Muscle of arm (tissue), 12 donors: ENCODE results near the gene KRTAP9-8. TPM values are rescaled to one million over a fixed set of nuclear protein-coding genes. Genes with fewer than 3 reads are reported as not detected.
"Not testable (repeated sequence)": the region's sequence is repeated elsewhere in the genome, so short reads cannot be mapped to it uniquely, and the experiment has no call there.

Experiments
- DNase-seq: peaks from one replicate; pipeline ENCODE4 v3.0.0-alpha.2; 2013
- polyA plus RNA-seq, 12 donors: library from polyadenylated mRNA; unstranded; fragments of 120-200 nt; gene quantifications; one replicate each; pipeline ENCODE4 v1.2.1, GENCODE V29; 2013; ENCODE audit not compliant: insufficient read length in 12 of 12

Gene KRTAP9-8
- polyA plus RNA-seq, 12 donors: not detected

- DNase-seq: not testable (repeated sequence)
These were observed 17.8 kb downstream of the KRTAP9-8 start, which contains the start of gene KRTAP9-9 for GRCh38 chr17:41255381-41256290. TSS of gene KRTAP9-9 (plus strand) at chr17:41255384.

GRCh38 chr17:41256291-41256685 lies 18.5 kb downstream of the KRTAP9-8 start:
- no peak for DNase-seq

GRCh38 chr17:41258406-41258805 lies 20.6 kb downstream of the KRTAP9-8 start:
- no peak for DNase-seq

GRCh38 chr17:41263212-41263611 lies 25.4 kb downstream of the KRTAP9-8 start:
- no peak for DNase-seq

GRCh38 chr17:41264599-41264998 lies 26.8 kb downstream of the KRTAP9-8 start:
- no peak for DNase-seq

- DNase-seq: no peak
These were observed 27.3 kb downstream of the KRTAP9-8 start, which contains the start of gene KRTAP9-6 for GRCh38 chr17:41265078-41265477. TSS of gene KRTAP9-6 (plus strand) at chr17:41265378. CDS start at chr17:41265378, 0 bp downstream.

- DNase-seq: no peak
These were observed 29.9 kb downstream of the KRTAP9-8 start for GRCh38 chr17:41267711-41268110.

- not testable (repeated sequence) for DNase-seq
These were observed 33.5 kb downstream of the KRTAP9-8 start for GRCh38 chr17:41271323-41271722.

- DNase-seq: no peak
These were observed 34.1 kb downstream of the KRTAP9-8 start for GRCh38 chr17:41271858-41272257.

GRCh38 chr17:41275648-41276190 lies 37.9 kb downstream of the KRTAP9-8 start, which contains the start of gene KRTAP9-7:
TSS of gene KRTAP9-7 (plus strand) at chr17:41275698. CDS start at chr17:41275698, 0 bp downstream.
- DNase-seq: not testable (repeated sequence)

- DNase-seq: no peak
These were observed 40.6 kb downstream of the KRTAP9-8 start for GRCh38 chr17:41278176-41278955.

- no peak for DNase-seq
These were observed 46.2 kb downstream of the KRTAP9-8 start for GRCh38 chr17:41284043-41284442.

GRCh38 chr17:41284546-41284945 lies 46.7 kb downstream of the KRTAP9-8 start:
- DNase-seq: no peak

- DNase-seq: no peak
These were observed 49.3 kb downstream of the KRTAP9-8 start for GRCh38 chr17:41287050-41287449.

Other genes with a start within 250 kb of the KRTAP9-8 start
- not detected for gene KRTAP3-3, start 243.8 kb upstream of the KRTAP9-8 start, polyA plus RNA-seq
- gene KRTAP3-2, start 238.1 kb upstream of the KRTAP9-8 start, polyA plus RNA-seq: 1 to 10 TPM in 4 of 12 donors, under 1 TPM in 5, not detected in 3; 0.22 to 1.4 (median 0.86) TPM
- gene KRTAP3-1, start 228.9 kb upstream of the KRTAP9-8 start, polyA plus RNA-seq: not detected
- gene KRTAP1-5, start 210.8 kb upstream of the KRTAP9-8 start, polyA plus RNA-seq: not detected
- not detected for gene KRTAP1-4, start 207.8 kb upstream of the KRTAP9-8 start, polyA plus RNA-seq
- not detected for gene KRTAP1-3, start 203.1 kb upstream of the KRTAP9-8 start, polyA plus RNA-seq
- gene KRTAP1-1, start 196.5 kb upstream of the KRTAP9-8 start, polyA plus RNA-seq: not detected
- gene KRTAP2-1, start 190.7 kb upstream of the KRTAP9-8 start, polyA plus RNA-seq: not detected
- gene KRTAP2-2, start 182.8 kb upstream of the KRTAP9-8 start, polyA plus RNA-seq: not detected
- under 1 TPM in 2 of 12 donors, not detected in 10; 0.49 to 0.57 TPM for gene KRTAP2-3, start 177.9 kb upstream of the KRTAP9-8 start, polyA plus RNA-seq
- not detected for gene KRTAP2-4, start 172.1 kb upstream of the KRTAP9-8 start, polyA plus RNA-seq
- gene KRTAP4-7, start 153.8 kb upstream of the KRTAP9-8 start, polyA plus RNA-seq: not detected
- gene KRTAP4-8, start 139.9 kb upstream of the KRTAP9-8 start, polyA plus RNA-seq: not detected
- gene KRTAP4-16, start 135.8 kb upstream of the KRTAP9-8 start, polyA plus RNA-seq: not detected
- not detected for gene KRTAP4-9, start 132.6 kb upstream of the KRTAP9-8 start, polyA plus RNA-seq
- not detected for gene KRTAP4-11, start 119.6 kb upstream of the KRTAP9-8 start, polyA plus RNA-seq
- not detected for gene KRTAP4-12, start 113.8 kb upstream of the KRTAP9-8 start, polyA plus RNA-seq
- gene KRTAP4-6, start 97.5 kb upstream of the KRTAP9-8 start, polyA plus RNA-seq: not detected
- gene KRTAP4-5, start 88.2 kb upstream of the KRTAP9-8 start, polyA plus RNA-seq: not detected
- gene KRTAP4-4, start 77.3 kb upstream of the KRTAP9-8 start, polyA plus RNA-seq: not detected
- not detected for gene KRTAP4-3, start 69.8 kb upstream of the KRTAP9-8 start, polyA plus RNA-seq
- not detected for gene KRTAP4-2, start 59.8 kb upstream of the KRTAP9-8 start, polyA plus RNA-seq
- gene KRTAP4-1, start 53.1 kb upstream of the KRTAP9-8 start, polyA plus RNA-seq: not detected
- not detected for gene KRTAP9-1, start 48.1 kb upstream of the KRTAP9-8 start, polyA plus RNA-seq
- gene KRTAP9-2, start 11.4 kb upstream of the KRTAP9-8 start, polyA plus RNA-seq: not detected
- not detected for gene KRTAP9-3, start 5.5 kb upstream of the KRTAP9-8 start, polyA plus RNA-seq
- gene KRTAP9-4, start 11.7 kb downstream of the KRTAP9-8 start, polyA plus RNA-seq: not detected
- not detected for gene KRTAP9-9, start 17.4 kb downstream of the KRTAP9-8 start, polyA plus RNA-seq
- gene KRTAP9-6, start 27.4 kb downstream of the KRTAP9-8 start, polyA plus RNA-seq: under 1 TPM in 7 of 12 donors, not detected in 5; 0.11 to 0.65 (median 0.24) TPM
- gene KRTAP9-7, start 37.7 kb downstream of the KRTAP9-8 start, polyA plus RNA-seq: not detected
- not detected for gene KRTAP29-1, start 64.9 kb downstream of the KRTAP9-8 start, polyA plus RNA-seq
- gene KRTAP16-1, start 71.3 kb downstream of the KRTAP9-8 start, polyA plus RNA-seq: not detected
- not detected for gene KRTAP17-1, start 77.7 kb downstream of the KRTAP9-8 start, polyA plus RNA-seq
- not detected for gene KRT33A, start 112.8 kb downstream of the KRTAP9-8 start, polyA plus RNA-seq
- under 1 TPM in 3 of 12 donors, not detected in 9; 0.13 to 0.15 (median 0.14) TPM for gene KRT33B, start 131.8 kb downstream of the KRTAP9-8 start, polyA plus RNA-seq
- under 1 TPM in 1 of 12 donors, not detected in 11; 0.33 TPM for gene KRT34, start 144.3 kb downstream of the KRTAP9-8 start, polyA plus RNA-seq
- gene KRT31, start 159.6 kb downstream of the KRTAP9-8 start, polyA plus RNA-seq: 1 to 10 TPM in 10 of 12 donors, not detected in 2; 3.5 to 6.3 (median 4.4) TPM
- under 1 TPM in 1 of 12 donors, not detected in 11; 0.29 TPM for gene KRT37, start 186.6 kb downstream of the KRTAP9-8 start, polyA plus RNA-seq
- not detected for gene KRT38, start 203.0 kb downstream of the KRTAP9-8 start, polyA plus RNA-seq
- under 1 TPM in 1 of 12 donors, not detected in 11; 0.55 TPM for gene KRT32, start 229.4 kb downstream of the KRTAP9-8 start, polyA plus RNA-seq
- under 1 TPM in 1 of 12 donors, not detected in 11; 0.11 TPM for gene KRT35, start 243.2 kb downstream of the KRTAP9-8 start, polyA plus RNA-seq